HG02884 (cell line): ENCODE results near the gene IRF1.

ENCODE experiments used
- ATAC-seq: cut with Tn5 transposase; IDR thresholded peaks from one replicate; pipeline ENCODE4 v1.9.1; 2021; ENCODE audit warnings: mild to moderate bottlenecking, moderate library complexity; ENCODE audit not compliant: unreplicated experiment

Gene IRF1

DNA sequence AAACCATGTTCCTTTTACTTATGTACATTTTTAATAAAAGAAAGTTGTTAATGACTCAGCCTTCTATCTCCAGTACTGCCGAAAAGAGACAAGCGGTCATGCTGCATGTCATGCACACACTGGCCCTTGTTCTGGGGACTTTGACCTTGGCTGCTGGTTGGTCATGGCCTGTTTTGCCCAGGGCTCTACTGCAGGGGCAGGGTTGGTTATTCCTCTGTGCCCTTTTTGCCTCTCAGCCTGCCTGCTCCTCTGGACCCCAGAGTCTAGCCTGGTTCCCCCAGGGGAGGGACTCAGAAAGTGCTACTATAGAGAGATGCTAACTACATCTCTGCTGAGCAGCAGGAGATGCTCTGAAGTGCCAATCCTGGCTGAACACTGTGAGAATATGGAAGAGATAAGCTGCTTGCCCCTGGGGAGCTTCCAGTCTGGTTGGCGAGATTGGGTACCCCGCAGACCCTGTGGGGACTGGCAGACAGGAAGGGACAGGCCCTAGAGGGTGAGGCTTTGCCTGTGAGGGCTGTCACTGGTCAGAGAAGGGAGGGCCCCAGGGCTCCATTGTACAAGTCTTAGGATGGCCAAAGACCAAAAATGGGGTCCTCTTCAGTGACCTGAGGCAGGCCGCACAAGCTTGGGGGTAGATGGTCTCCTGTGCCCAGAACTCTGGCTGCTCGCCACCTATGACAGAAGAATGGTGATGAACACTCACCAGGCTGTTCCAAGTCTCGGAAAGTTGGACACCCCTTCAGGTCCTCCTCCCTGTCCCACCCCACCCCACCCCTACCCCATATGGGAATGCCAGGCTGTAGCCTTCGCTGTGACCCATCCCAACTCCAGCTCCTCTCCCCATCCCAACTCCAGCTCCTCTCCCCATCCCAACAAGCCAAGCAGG lies 14.3 kb downstream of the IRF1 start:
- no peak for ATAC-seq

- no peak for ATAC-seq
Observed at GRCh38 chr5:132475497-132475882, 15.1 kb downstream of the IRF1 start.

- ATAC-seq, result no peak
Observed at GRCh38 chr5:132474881-132475496, 15.6 kb downstream of the IRF1 start.

DNA sequence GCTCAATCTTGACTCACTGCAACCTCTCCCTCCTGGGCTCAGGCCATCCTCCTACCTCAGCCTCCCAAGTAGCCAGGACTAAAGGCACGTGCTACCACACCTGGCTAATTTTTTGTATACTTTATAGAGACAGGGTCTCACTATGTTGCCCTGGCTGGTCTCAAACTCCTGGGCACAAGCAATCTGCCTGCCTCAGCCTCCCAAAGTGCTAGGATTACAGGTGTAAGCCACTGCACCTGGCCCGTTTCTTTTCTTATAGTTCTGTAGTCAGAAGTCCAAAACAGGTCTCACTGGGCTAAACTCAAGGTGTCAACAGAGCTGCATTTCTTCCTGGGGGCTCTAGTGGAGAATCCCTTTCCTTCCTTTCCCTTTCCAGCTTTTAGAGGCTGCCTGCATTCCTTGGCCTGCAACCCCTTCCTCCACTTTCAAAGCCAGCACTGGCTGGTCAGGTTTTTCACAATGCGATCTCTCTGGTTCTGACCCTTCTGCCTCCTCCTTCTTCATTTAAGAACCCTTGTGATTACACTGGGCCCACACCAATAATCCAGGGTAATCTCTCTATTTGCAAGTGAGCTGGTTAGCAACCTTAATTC lies 16.3 kb downstream of the IRF1 start:
- no peak for ATAC-seq

DNA sequence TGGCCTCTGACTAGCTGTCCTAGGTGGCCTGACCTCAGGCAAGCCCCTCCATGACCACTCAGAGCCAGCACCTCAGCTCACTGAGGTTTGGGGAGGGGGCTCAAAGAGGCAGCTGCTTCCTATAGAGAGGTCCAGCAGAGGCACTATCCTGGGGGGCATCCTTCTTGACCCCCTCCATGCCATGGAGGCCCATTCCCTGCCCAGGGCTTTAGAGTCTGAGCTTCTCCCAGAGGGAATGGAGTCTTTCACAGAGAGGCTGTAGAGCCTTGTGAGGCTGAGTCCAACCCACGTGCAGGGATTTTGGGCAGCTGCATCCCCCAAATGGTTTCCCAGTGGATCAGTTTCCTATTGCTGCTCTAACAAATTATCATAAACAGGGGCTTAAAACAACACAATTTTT lies 16.9 kb downstream of the IRF1 start:
- ATAC-seq, result no peak

GRCh38 chr5:132473019-132473531 lies 17.5 kb downstream of the IRF1 start:
- peak; percentile 59 for ATAC-seq

GRCh38 chr5:132472431-132472830 lies 18.1 kb downstream of the IRF1 start:
- ATAC-seq, result no peak

DNA sequence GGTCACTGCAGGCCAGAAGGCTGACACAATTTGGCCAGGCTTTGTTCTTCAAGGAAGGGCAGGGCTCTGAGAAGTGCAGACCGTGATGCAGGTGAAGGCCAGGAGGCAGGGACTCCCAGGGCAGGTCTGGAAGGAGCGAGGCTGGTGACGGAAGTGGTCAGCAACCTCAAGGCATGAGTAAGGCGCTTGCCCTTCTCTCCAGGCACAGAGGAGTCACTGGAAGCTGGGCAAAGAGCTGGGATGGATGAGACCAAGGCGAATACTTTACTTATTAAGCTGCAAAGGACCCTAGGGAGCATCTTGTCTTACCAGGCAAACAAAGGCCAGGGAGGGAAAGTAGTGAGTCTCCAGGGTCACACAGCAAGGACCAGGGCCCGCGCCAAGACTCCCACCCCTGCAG lies 18.6 kb downstream of the IRF1 start:
- no peak for ATAC-seq

DNA sequence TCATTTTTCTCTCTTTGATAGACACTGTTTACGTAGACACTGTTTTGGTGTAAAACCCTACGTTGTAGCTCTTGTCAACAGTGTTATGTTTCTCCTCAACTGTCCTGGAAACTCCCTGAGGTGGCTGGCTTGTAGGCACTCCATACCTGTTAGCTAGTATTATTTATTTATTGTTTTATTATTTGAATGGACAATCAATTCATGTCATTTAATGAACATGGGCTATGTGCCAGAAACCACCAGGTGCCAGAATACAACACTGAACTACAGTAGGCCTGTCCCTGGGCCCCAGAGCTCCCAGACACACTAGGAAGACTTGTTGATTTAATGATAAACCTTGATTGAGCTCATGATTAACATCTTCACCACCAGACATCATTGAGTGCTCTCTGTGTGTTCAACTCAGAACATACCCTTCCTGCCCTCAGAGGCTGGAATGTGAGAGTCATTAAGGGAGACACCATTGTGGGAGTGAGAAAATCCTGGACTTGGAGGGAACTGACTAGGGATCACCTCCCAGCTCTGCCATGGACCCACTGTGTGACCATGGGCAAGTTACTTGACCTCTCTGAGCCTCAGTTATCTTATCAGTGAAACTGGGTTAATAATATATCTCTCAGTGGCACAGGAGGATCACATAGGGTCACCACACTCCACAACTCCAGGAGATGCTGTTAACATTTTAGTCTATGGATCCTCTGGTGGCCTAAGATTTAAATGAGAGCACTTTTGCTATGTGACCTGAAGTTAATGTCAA lies 19.2 kb downstream of the IRF1 start:
- ATAC-seq, result no peak

DNA sequence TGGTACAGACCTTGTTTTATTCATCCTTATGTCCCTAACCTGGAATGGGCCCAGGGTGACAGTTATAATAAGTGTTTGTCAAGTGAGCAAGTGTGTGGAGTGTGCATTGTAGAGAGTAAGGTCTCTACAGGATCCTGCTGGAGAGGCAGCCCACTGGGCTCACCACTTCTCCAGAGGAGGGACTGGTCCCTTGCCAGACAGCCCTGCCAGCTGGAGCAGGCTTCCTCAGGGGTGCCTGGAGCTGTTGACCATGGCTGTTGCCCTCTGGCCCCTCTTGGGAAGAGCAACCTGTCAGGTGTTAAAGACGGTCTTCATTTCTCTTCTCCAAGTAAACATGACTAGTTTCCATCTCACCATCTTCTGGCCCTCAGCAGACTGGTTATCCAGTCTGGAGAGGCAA lies 20.0 kb downstream of the IRF1 start:
- no peak for ATAC-seq

DNA sequence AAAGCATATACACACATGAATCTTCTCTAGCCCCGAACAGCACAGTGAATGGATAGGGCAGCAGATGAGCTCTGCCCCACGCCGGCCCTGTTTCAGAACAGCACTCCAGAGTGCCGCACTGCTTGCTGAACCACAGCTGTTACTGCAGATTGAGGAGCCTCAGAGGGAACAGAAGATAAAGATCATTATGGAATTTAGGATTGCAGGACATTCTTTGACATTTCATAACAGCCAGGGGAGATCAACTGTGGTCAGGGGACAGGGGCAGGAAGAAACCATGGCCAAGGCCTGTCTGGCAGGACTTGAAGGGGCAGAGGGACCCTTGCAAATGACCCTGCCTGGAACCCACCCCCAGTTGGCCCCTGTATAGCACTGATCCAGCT lies 20.6 kb downstream of the IRF1 start:
- ATAC-seq, result no peak

DNA sequence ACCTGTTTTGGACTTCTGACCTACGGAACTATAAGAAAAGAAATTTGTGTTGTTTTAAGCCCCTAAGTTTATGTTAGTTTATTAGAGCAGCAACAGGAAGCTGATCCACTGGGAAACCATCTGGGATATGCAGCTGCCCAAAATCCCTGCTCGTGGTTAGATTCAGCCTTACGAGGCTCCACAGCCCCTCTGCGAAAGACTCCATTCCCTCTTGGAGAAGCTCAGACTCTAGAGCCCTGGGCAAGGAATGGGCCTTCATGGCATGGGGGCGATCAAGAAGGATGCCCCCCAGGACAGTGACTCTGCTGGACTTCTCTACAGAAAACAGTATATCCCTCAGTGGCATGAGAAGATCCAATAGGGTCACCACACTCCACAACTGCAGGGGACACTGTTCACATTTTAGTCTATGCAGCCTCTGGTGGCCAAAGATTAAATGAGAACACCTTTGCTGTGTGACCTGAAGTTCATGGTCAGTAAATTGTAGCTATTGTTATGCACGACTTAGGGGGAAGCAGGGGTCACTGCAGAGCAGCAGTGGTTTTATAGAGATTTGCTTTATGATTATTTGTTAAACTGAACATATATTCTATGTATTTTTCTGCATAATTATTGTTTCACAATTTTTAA lies 21.1 kb downstream of the IRF1 start:
- no peak for ATAC-seq

DNA sequence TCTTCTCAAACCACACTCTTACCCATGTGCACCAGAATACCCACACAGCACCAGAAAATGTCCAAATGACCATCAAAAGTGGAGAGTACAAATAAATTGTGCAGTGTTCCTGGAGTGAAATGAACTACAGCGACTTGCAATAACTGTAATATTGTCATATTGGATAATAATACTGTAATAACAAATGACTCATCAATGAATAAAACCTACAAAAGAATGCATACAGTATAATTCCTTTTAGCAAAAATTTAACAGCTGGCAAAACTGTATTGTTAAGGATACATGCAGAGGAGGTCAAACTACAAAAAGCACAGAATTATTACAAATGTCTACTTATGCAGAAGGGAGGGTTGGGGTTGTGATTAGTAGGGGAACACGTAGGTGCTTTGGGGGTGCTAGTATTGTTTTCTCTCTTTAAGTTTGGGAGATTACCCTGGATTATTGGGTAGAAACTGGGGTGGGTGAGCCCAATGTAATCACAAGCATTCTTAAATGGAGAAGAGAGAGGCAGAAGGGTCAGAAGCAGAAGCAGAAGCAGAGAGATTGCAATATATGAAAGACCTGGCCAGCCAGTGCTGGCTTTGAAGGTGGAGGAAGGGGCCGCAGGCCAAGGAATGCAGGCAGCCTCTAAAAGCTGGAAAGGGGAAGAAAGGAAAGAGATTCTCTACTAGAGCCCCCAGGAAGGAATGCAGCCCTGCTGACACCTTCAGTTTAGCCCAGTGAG lies 21.8 kb downstream of the IRF1 start:
- no peak for ATAC-seq

- peak; percentile 41 for ATAC-seq
Observed at GRCh38 chr5:132467287-132467984, 23.1 kb downstream of the IRF1 start.

DNA sequence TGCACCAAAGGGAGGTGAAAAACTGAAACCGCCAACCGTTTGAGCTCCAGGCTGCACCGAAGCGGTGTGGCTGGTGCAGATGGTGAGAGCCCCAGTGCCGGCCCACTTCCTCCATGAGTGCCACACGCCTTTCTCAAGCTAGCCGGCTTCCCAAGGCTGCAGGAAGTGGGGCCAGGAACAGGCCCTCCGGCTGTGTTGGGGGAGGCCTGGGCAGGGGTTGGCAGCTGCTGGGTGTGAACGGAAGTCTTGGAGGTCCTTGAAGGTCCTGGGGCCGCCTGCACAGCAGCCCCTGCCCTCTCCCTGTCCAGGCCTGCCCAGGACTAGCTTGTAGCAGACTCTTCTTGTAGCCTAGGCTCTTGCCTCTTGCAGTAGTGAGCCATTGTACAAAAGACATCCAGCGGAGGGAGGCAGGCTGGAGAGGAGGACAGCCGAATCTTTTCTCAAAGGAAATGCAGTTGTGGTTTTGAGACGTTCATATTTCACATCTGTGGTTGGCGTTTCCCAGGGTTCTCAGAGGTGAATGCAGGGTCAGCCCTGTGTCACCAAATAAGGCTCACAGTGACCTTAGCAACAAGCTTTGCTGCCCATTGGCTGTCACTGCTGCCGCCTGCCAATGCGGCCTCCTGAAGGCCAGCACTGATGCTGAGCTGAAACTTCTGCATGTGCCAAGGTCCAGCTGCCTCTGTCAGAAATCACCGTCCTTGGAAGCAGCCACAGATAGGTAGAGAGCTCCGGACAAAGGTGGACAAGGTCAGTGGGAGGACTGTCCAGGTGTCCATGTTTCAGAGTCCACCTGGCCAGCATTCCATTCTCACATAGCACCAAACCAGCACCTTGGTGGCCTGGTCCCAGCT lies 23.9 kb downstream of the IRF1 start:
- peak; percentile 60 for ATAC-seq

DNA sequence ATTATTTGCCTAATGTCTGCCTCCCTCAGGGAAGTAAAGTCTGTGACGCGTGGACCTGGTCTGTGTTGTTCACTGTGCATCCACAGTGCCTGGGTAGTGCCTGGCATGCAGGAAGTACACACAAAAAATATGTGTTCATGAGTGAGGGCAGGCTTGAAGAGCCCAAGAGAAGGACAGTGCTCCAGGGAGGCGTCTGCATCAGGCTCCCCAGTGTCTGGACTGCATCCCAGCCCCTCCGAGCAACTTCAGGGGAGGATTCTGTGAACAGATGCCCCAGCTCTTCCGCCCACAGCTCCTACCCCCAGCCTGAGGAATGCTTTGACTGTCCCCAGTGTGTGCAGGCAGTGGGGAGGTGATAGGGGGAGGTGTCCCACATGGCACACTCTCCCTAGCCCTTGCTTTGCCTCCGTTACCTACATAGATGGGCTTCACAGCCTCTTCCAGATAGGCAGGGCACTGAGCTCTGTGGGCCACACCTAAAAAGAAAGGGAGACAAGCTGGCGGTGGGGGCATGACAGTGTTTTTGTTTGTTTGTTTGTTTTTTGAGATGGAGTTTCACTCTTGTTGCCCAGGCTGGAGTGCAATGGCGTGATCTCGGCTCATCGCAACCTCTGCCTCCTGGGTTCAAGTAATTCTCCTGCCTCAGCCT lies 25.4 kb downstream of the IRF1 start:
- no peak for ATAC-seq

GRCh38 chr5:132464156-132464939 lies 26.2 kb downstream of the IRF1 start:
- no peak for ATAC-seq
